ENCODE results near the gene OBP2B. TPM values are rescaled to one million over a fixed set of nuclear protein-coding genes. Genes with fewer than 3 reads are reported as not detected.

OBP2B gene
- total RNA-seq, 1 donor from 2014 or later, result not detected

GRCh38 chr9:133182151-133182550 is 26.9 kb downstream of the OBP2B start:
- no peak overlapping the region for H3K4me3 ChIP-seq
- intact Hi-C loops (cut with micrococcal nuclease), result loop anchor here (10.0 kb wide), 3 partner anchors 93 to 303 kb away; partner anchors contain the start of gene ABO
- DNase-seq, result no peak
- H3K27me3 ChIP-seq (ENCODE audit: low read depth), result peaks cover 14% of the 10 kb centered on the region
- no peaks in the 10 kb centered on the region for H3K36me3 ChIP-seq
- no peaks in the 10 kb centered on the region for H3K9me3 ChIP-seq (replicated peaks)
- no peak for TF ChIP-seq CTCF (IDR thresholded peaks at IDR 0.05; ENCODE audit: borderline replicate concordance)
- peaks cover 5% of the 10 kb centered on the region for H3K4me1 ChIP-seq
- H3K27ac ChIP-seq (replicated peaks), result no peak overlapping the region

DNA sequence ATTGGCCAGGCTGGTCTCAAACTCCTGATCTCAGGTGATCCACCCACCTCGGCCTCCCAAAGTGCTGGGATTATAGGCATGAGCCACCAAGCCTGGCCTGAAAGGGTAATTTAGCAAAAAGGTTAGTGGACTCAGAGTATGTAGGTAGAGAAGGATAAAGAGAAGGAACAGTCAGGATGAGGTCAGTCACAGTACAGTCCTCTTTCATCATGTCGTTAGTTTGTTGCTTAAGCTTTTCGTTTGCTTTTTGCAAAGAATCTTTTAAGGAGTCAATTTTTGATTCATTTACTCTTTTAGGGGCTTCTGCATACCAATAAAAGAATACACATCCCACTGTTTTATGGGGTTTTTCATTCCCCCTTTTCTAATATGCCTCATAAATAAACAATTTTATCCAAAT is 27.5 kb downstream of the OBP2B start:
- Histone ChIP-seq H3K4me1 (peaks cover 5% of the 10 kb centered on the region), H3K9me3 (replicated peaks) (no peaks in the 10 kb centered on the region), H3K27ac (replicated peaks) (no peak overlapping the region), H3K27me3 (ENCODE audit: low read depth) (peaks cover 17% of the 10 kb centered on the region), H3K36me3 (no peaks in the 10 kb centered on the region), H3K4me3 (no peak overlapping the region)
- no peak for TF ChIP-seq CTCF (IDR thresholded peaks at IDR 0.05; ENCODE audit: borderline replicate concordance)
- intact Hi-C loops (cut with micrococcal nuclease), result loop anchor here (10.0 kb wide), 3 partner anchors 93 to 303 kb away; partner anchors contain the start of gene ABO
- no peak for DNase-seq

- Histone ChIP-seq H3K27ac (replicated peaks) (no peak overlapping the region), H3K27me3 (ENCODE audit: low read depth) (peaks cover 23% of the 10 kb centered on the region), H3K4me3 (no peak overlapping the region), H3K4me1 (peaks cover 5% of the 10 kb centered on the region), H3K36me3 (no peaks in the 10 kb centered on the region), H3K9me3 (replicated peaks) (no peaks in the 10 kb centered on the region)
- DNase-seq, result no peak
- TF ChIP-seq CTCF (IDR thresholded peaks at IDR 0.05; ENCODE audit: borderline replicate concordance), result no peak
- intact Hi-C loops (cut with micrococcal nuclease), result loop anchor here (10.0 kb wide), 3 partner anchors 94 to 304 kb away; partner anchors contain the start of gene ABO
Measured at GRCh38 chr9:133180953-133181352, 28.1 kb downstream of the OBP2B start.

- no peaks in the 10 kb centered on the region for H3K4me1 ChIP-seq
Measured at GRCh38 chr9:133173056-133173455, 36.0 kb downstream of the OBP2B start.

DNA sequence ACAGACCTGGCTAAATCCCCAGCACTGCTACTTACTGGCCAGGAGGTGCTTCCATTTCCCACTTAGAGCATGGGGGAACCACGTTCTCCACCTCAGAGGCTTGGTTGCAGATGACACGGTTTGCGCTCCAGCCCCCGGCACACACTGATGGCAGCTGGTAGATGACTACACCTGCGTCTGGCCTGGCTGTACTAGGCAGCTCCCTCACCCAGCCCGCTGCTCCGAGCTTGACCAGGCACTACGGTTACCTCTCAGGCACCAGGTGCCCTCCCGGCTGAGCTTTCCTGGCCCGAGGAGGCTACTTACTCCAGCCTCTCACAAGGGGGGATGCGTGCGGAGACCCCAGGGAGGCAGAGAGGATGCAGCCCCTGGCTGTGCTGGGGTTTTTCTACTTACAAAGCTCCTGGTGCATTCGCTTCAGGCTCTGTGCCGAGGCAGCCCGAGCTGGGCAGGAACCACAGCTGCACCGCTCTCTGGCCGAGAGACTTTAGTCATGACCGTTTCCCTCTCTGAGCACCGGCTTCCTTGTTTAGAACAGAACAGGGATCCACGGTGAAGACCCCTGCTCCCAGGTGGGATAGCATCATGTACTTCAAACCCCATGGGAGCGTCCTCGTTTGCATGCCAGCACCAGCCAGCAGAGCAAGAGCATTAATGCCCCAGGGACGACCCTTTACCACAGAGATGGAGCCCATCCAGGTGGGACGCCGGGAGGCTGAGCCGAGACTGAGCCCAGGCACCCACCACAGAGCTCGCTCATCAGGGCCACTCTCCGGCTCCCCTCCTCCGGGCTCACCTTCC is 37.7 kb downstream of the OBP2B start:
- intact Hi-C loops (cut with micrococcal nuclease), result no loop called here
- DNase-seq, result no peak

More at GRCh38 chr9:133173056-133173455, 36.0 kb downstream of the OBP2B start:
- Histone ChIP-seq H3K27me3 (ENCODE audit: low read depth) (peaks cover 30% of the 10 kb centered on the region), H3K4me3 (no peak overlapping the region), H3K27ac (replicated peaks) (no peak overlapping the region), H3K9me3 (replicated peaks) (no peaks in the 10 kb centered on the region), H3K36me3 (no peaks in the 10 kb centered on the region)
- no peak for TF ChIP-seq CTCF (IDR thresholded peaks at IDR 0.05; ENCODE audit: borderline replicate concordance)
- no peak for DNase-seq
- intact Hi-C loops (cut with micrococcal nuclease), result no loop called here

More for the DNA sequence above, 37.7 kb downstream of the OBP2B start:
- no peaks in the 10 kb centered on the region for H3K9me3 ChIP-seq (replicated peaks)
- peaks cover 26% of the 10 kb centered on the region for H3K27me3 ChIP-seq (ENCODE audit: low read depth)
- H3K4me3 ChIP-seq, result no peak overlapping the region
- no peak overlapping the region for H3K27ac ChIP-seq (replicated peaks)
- TF ChIP-seq CTCF (IDR thresholded peaks at IDR 0.05; ENCODE audit: borderline replicate concordance), result no peak
- H3K36me3 ChIP-seq, result no peaks in the 10 kb centered on the region
- H3K4me1 ChIP-seq, result no peaks in the 10 kb centered on the region
